Measurements from ENCODE around the gene GIT2. TPM values are rescaled to one million over a fixed set of nuclear protein-coding genes. Genes with fewer than 3 reads are reported as not detected.
"Not testable (repeated sequence)": the region's sequence is repeated elsewhere in the genome, so short reads cannot be mapped to it uniquely, and the experiment has no call there.

Gene GIT2
- total and polyA plus RNA-seq, 3 experiments from 2014 or later = 52.0 to 93.0 (median 54.4) TPM

- Mint-ChIP-seq H3K4me1 (peaks cover 52 to 76% (median 75%) of the 10 kb centered on the region in 3 donors), H3K36me3 (peaks cover 0 to 42% (median 5%) of the 10 kb centered on the region in 3 donors), H3K27ac (peak overlapping the region; percentile 66 to 94 (median 88)), H3K9me3 (no peaks in the 10 kb centered on the region), H3K4me3 (peak overlapping the region; percentile 43 to 81 (median 70)), H3K27me3 (no peaks in the 10 kb centered on the region)
- H3K4me1 ChIP-seq (ENCODE audit: insufficient read depth, low read length) = peaks cover 14% of the 10 kb centered on the region
- H3K9me3 ChIP-seq (ENCODE audit: low read length) = no peaks in the 10 kb centered on the region
- ChIA-PET CTCF (interaction anchor here (0.7 kb wide), 1 partner anchor 71 kb away, joined by 3 read pairs; no protein-coding TSS in a partner anchor), POLR2A (no interaction called here)
- no peak overlapping the region for H3K27ac ChIP-seq (ENCODE audit: low read depth, low read length)
- DNase-seq = no peak
- H3K4me3 ChIP-seq (ENCODE audit: low read length) = no peak overlapping the region
- peaks cover 10% of the 10 kb centered on the region for H3K36me3 ChIP-seq (ENCODE audit: insufficient read depth, low read length)
- no peaks in the 10 kb centered on the region for H3K27me3 ChIP-seq (ENCODE audit: insufficient read depth, low read length, poor library complexity, severe bottlenecking)
Observed at GRCh38 chr12:110010853-110011723, 14.9 kb upstream of the GIT2 start.

- DNase-seq; POLR2A ChIA-PET; H3K9me3 Mint-ChIP-seq; H3K27me3 Mint-ChIP-seq; H3K27me3 ChIP-seq (ENCODE audit: insufficient read depth, low read length, poor library complexity, severe bottlenecking); H3K4me3 ChIP-seq (ENCODE audit: low read length); CTCF ChIA-PET; H3K27ac ChIP-seq (ENCODE audit: low read depth, low read length); H3K9me3 ChIP-seq (ENCODE audit: low read length): not testable (repeated sequence)
- peaks cover 21% of the 10 kb centered on the region for H3K4me1 ChIP-seq (ENCODE audit: insufficient read depth, low read length)
- Mint-ChIP-seq H3K4me3 (peak overlapping the region in 1 of 7 donors; percentile 2), H3K27ac (peak overlapping the region in 3 of 8 donors; percentile 1 to 66 (median 53)), H3K36me3 (peaks cover 0 to 30% (median 1%) of the 10 kb centered on the region in 3 donors), H3K4me1 (peaks cover 58 to 87% (median 86%) of the 10 kb centered on the region in 3 donors)
- H3K36me3 ChIP-seq (ENCODE audit: insufficient read depth, low read length) = peaks cover 10% of the 10 kb centered on the region
Observed at GRCh38 chr12:110008681-110009398, 12.7 kb upstream of the GIT2 start.

- Histone ChIP-seq H3K27me3 (ENCODE audit: insufficient read depth, low read length, poor library complexity, severe bottlenecking) (no peaks in the 10 kb centered on the region), H3K36me3 (ENCODE audit: insufficient read depth, low read length) (peaks cover 4% of the 10 kb centered on the region), H3K9me3 (ENCODE audit: low read length) (no peaks in the 10 kb centered on the region), H3K4me3 (ENCODE audit: low read length) (no peak overlapping the region), H3K27ac (ENCODE audit: low read depth, low read length) (no peak overlapping the region), H3K4me1 (ENCODE audit: insufficient read depth, low read length) (peaks cover 28% of the 10 kb centered on the region)
- no peak for DNase-seq
- CTCF ChIA-PET = no interaction called here
- Mint-ChIP-seq H3K27me3 (no peaks in the 10 kb centered on the region), H3K36me3 (peaks cover 0 to 26% (median 1%) of the 10 kb centered on the region in 3 donors), H3K27ac (peak overlapping the region in 5 of 8 donors; percentile 20 to 66 (median 46)), H3K4me3 (peak overlapping the region in 2 of 7 donors; percentile 2 to 14), H3K9me3 (no peaks in the 10 kb centered on the region), H3K4me1 (peaks cover 65 to 95% (median 94%) of the 10 kb centered on the region in 3 donors)
- POLR2A ChIA-PET = no interaction called here
Observed at GRCh38 chr12:110007881-110008280, 11.7 kb upstream of the GIT2 start.

GRCh38 chr12:110006115-110006514, 9.9 kb upstream of the GIT2 start:
- no peak for DNase-seq
- peaks cover 0 to 19% (median 1%) of the 10 kb centered on the region in 3 donors for H3K36me3 Mint-ChIP-seq
- peaks cover 60 to 93% (median 92%) of the 10 kb centered on the region in 3 donors for H3K4me1 Mint-ChIP-seq
- ChIA-PET POLR2A (no interaction called here), CTCF (no interaction called here)
- peak overlapping the region in 3 of 7 donors; percentile 36 to 74 (median 46) for H3K4me3 Mint-ChIP-seq
- Histone ChIP-seq H3K4me1 (ENCODE audit: insufficient read depth, low read length) (peaks cover 42% of the 10 kb centered on the region), H3K36me3 (ENCODE audit: insufficient read depth, low read length) (no peaks in the 10 kb centered on the region), H3K27ac (ENCODE audit: low read depth, low read length) (no peak overlapping the region), H3K9me3 (ENCODE audit: low read length) (no peaks in the 10 kb centered on the region), H3K4me3 (ENCODE audit: low read length) (no peak overlapping the region), H3K27me3 (ENCODE audit: insufficient read depth, low read length, poor library complexity, severe bottlenecking) (no peaks in the 10 kb centered on the region)
- H3K27me3 Mint-ChIP-seq = no peaks in the 10 kb centered on the region
- H3K9me3 Mint-ChIP-seq = no peaks in the 10 kb centered on the region
- H3K27ac Mint-ChIP-seq = peak overlapping the region in 5 of 8 donors; percentile 11 to 90 (median 39)

GRCh38 chr12:110005319-110005973, 9.3 kb upstream of the GIT2 start:
- H3K4me3 ChIP-seq (ENCODE audit: low read length) = no peak overlapping the region
- H3K27ac ChIP-seq (ENCODE audit: low read depth, low read length) = no peak overlapping the region
- ChIA-PET POLR2A (no interaction called here), CTCF (no interaction called here)
- Mint-ChIP-seq H3K27ac (peak overlapping the region in 7 of 8 donors; percentile 38 to 91 (median 88)), H3K4me3 (peak overlapping the region; percentile 35 to 79 (median 72)), H3K36me3 (peaks cover 0 to 17% (median 1%) of the 10 kb centered on the region in 3 donors), H3K4me1 (peaks cover 60 to 93% (median 92%) of the 10 kb centered on the region in 3 donors), H3K27me3 (no peaks in the 10 kb centered on the region), H3K9me3 (no peaks in the 10 kb centered on the region)
- peaks cover 48% of the 10 kb centered on the region for H3K4me1 ChIP-seq (ENCODE audit: insufficient read depth, low read length)
- H3K27me3 ChIP-seq (ENCODE audit: insufficient read depth, low read length, poor library complexity, severe bottlenecking) = no peaks in the 10 kb centered on the region
- no peaks in the 10 kb centered on the region for H3K36me3 ChIP-seq (ENCODE audit: insufficient read depth, low read length)
- no peak for DNase-seq
- no peaks in the 10 kb centered on the region for H3K9me3 ChIP-seq (ENCODE audit: low read length)

GRCh38 chr12:110004598-110004997, 8.4 kb upstream of the GIT2 start:
- H3K9me3 ChIP-seq (ENCODE audit: low read length) = no peaks in the 10 kb centered on the region
- H3K27ac ChIP-seq (ENCODE audit: low read depth, low read length) = no peak overlapping the region
- no peaks in the 10 kb centered on the region for H3K9me3 Mint-ChIP-seq
- no peaks in the 10 kb centered on the region for H3K36me3 ChIP-seq (ENCODE audit: insufficient read depth, low read length)
- peak overlapping the region in 5 of 7 donors; percentile 21 to 74 (median 44) for H3K4me3 Mint-ChIP-seq
- CTCF ChIA-PET = no interaction called here
- no peak overlapping the region for H3K4me3 ChIP-seq (ENCODE audit: low read length)
- no peaks in the 10 kb centered on the region for H3K27me3 ChIP-seq (ENCODE audit: insufficient read depth, low read length, poor library complexity, severe bottlenecking)
- peak overlapping the region in 7 of 8 donors; percentile 27 to 78 (median 61) for H3K27ac Mint-ChIP-seq
- no peak for DNase-seq
- no peaks in the 10 kb centered on the region for H3K27me3 Mint-ChIP-seq
- peaks cover 0 to 21% (median 1%) of the 10 kb centered on the region in 3 donors for H3K36me3 Mint-ChIP-seq
- H3K4me1 ChIP-seq (ENCODE audit: insufficient read depth, low read length) = peaks cover 51% of the 10 kb centered on the region
- H3K4me1 Mint-ChIP-seq = peaks cover 62 to 92% (median 91%) of the 10 kb centered on the region in 3 donors
- POLR2A ChIA-PET = no interaction called here

- Histone ChIP-seq H3K27me3 (ENCODE audit: insufficient read depth, low read length, poor library complexity, severe bottlenecking) (no peaks in the 10 kb centered on the region), H3K4me1 (ENCODE audit: insufficient read depth, low read length) (peaks cover 57% of the 10 kb centered on the region), H3K9me3 (ENCODE audit: low read length) (no peaks in the 10 kb centered on the region), H3K27ac (ENCODE audit: low read depth, low read length) (no peak overlapping the region), H3K4me3 (ENCODE audit: low read length) (no peak overlapping the region), H3K36me3 (ENCODE audit: insufficient read depth, low read length) (no peaks in the 10 kb centered on the region)
- Mint-ChIP-seq H3K27me3 (no peaks in the 10 kb centered on the region), H3K9me3 (no peaks in the 10 kb centered on the region), H3K27ac (peak overlapping the region; percentile 38 to 94 (median 76)), H3K4me3 (peak overlapping the region in 4 of 7 donors; percentile 32 to 85 (median 44)), H3K36me3 (peaks cover 0 to 24% (median 1%) of the 10 kb centered on the region in 3 donors), H3K4me1 (peaks cover 64 to 89% (median 85%) of the 10 kb centered on the region in 3 donors)
- no peak for DNase-seq
- ChIA-PET POLR2A (no interaction called here), CTCF (no interaction called here)
Observed at GRCh38 chr12:110002676-110003515, 6.7 kb upstream of the GIT2 start.

Data from CD8-positive, alpha-beta memory T cell (primary cell).